ENCODE results near the gene RPS27.
"Not testable (repeated sequence)": the region's sequence is repeated elsewhere in the genome, so short reads cannot be mapped to it uniquely, and the experiment has no call there.

RPS27 gene

GRCh38 chr1:153973071-153973470 is 17.5 kb upstream of the RPS27 start:
- no peaks in the 10 kb centered on the region for H3K27me3 ChIP-seq (ENCODE audit: control insufficient read depth, insufficient read depth, low read length)
- no CpG with 5 or more reads among the region's 3 CpGs for WGBS (ENCODE audit: insufficient coverage, insufficient read length)

GRCh38 chr1:153973525-153973924 is 17.0 kb upstream of the RPS27 start:
- no peak overlapping the region for H3K4me3 ChIP-seq (ENCODE audit: low read length)
- H3K27me3 ChIP-seq (ENCODE audit: control insufficient read depth, insufficient read depth, low read length): no peaks in the 10 kb centered on the region
- 100% methylated on average over 2 of the region's 7 CpGs for WGBS (ENCODE audit: insufficient coverage, insufficient read length)
- no peak for DNase-seq (ENCODE audit: low read depth, low spot score)
- H3K27ac ChIP-seq (ENCODE audit: low read length): no peak overlapping the region
- no peaks in the 10 kb centered on the region for H3K4me1 ChIP-seq (ENCODE audit: control insufficient read depth, insufficient read depth, low read length)
- no peaks in the 10 kb centered on the region for H3K9me3 ChIP-seq (ENCODE audit: control insufficient read depth, insufficient read depth, low read length)
- peaks cover 10% of the 10 kb centered on the region; the same call in 1 of the 2 replicates for H3K36me3 ChIP-seq (ENCODE audit: control insufficient read depth, insufficient read depth, low read length)

More at GRCh38 chr1:153973071-153973470, 17.5 kb upstream of the RPS27 start:
- H3K36me3 ChIP-seq (ENCODE audit: control insufficient read depth, insufficient read depth, low read length): peaks cover 10% of the 10 kb centered on the region; the same call in 1 of the 2 replicates
- no peak overlapping the region for H3K4me3 ChIP-seq (ENCODE audit: low read length)
- no peaks in the 10 kb centered on the region for H3K4me1 ChIP-seq (ENCODE audit: control insufficient read depth, insufficient read depth, low read length)
- no peak overlapping the region for H3K27ac ChIP-seq (ENCODE audit: low read length)
- no peak for DNase-seq (ENCODE audit: low read depth, low spot score)
- H3K9me3 ChIP-seq (ENCODE audit: control insufficient read depth, insufficient read depth, low read length): no peaks in the 10 kb centered on the region

- Histone ChIP-seq H3K4me1 (ENCODE audit: control insufficient read depth, insufficient read depth, low read length) (no peaks in the 10 kb centered on the region), H3K36me3 (ENCODE audit: control insufficient read depth, insufficient read depth, low read length) (peaks cover 10% of the 10 kb centered on the region; the same call in 1 of the 2 replicates), H3K27ac (ENCODE audit: low read length) (no peak overlapping the region), H3K9me3 (ENCODE audit: control insufficient read depth, insufficient read depth, low read length) (no peaks in the 10 kb centered on the region), H3K27me3 (ENCODE audit: control insufficient read depth, insufficient read depth, low read length) (no peaks in the 10 kb centered on the region), H3K4me3 (ENCODE audit: low read length) (peak overlapping the region; percentile 98)
- no peak for DNase-seq (ENCODE audit: low read depth, low spot score)
- WGBS (ENCODE audit: insufficient coverage, insufficient read length): no CpG with 5 or more reads among the region's 16 CpGs
Observed at GRCh38 chr1:153976819-153977249, 13.7 kb upstream of the RPS27 start.

GRCh38 chr1:153977250-153978240 is 13.0 kb upstream of the RPS27 start, which contains the start of gene JTB:
JTB (minus strand) TSS chr1:153977674; CDS start chr1:153977252, 422 bp downstream.
- H3K4me1 ChIP-seq (ENCODE audit: control insufficient read depth, insufficient read depth, low read length): no peaks in the 10 kb centered on the region
- no peaks in the 10 kb centered on the region for H3K27me3 ChIP-seq (ENCODE audit: control insufficient read depth, insufficient read depth, low read length)
- peak within 1 kb of the TSS; percentile 98 for H3K4me3 ChIP-seq (ENCODE audit: low read length)
- no CpG with 5 or more reads among the region's 75 CpGs for WGBS (ENCODE audit: insufficient coverage, insufficient read length)
- H3K9me3 ChIP-seq (ENCODE audit: control insufficient read depth, insufficient read depth, low read length): no peaks in the 10 kb centered on the region
- peaks cover 17% of the 10 kb centered on the region; the same call in 1 of the 2 replicates for H3K36me3 ChIP-seq (ENCODE audit: control insufficient read depth, insufficient read depth, low read length)
- H3K27ac ChIP-seq (ENCODE audit: low read length): no peak within 1 kb of the TSS
- no peak for DNase-seq (ENCODE audit: low read depth, low spot score)

GRCh38 chr1:153978274-153978909 is 12.2 kb upstream of the RPS27 start:
- Histone ChIP-seq H3K27me3 (ENCODE audit: control insufficient read depth, insufficient read depth, low read length) (no peaks in the 10 kb centered on the region), H3K4me1 (ENCODE audit: control insufficient read depth, insufficient read depth, low read length) (no peaks in the 10 kb centered on the region), H3K9me3 (ENCODE audit: control insufficient read depth, insufficient read depth, low read length) (no peaks in the 10 kb centered on the region), H3K36me3 (ENCODE audit: control insufficient read depth, insufficient read depth, low read length) (peaks cover 21% of the 10 kb centered on the region; the same call in 1 of the 2 replicates), H3K4me3 (ENCODE audit: low read length) (peak overlapping the region; percentile 98; the same call in 1 of the 2 replicates), H3K27ac (ENCODE audit: low read length) (no peak overlapping the region)
- no peak for DNase-seq (ENCODE audit: low read depth, low spot score)
- WGBS (ENCODE audit: insufficient coverage, insufficient read length): no CpG with 5 or more reads among the region's 9 CpGs

- not testable (repeated sequence) for H3K4me3 ChIP-seq (ENCODE audit: low read length); H3K27ac ChIP-seq (ENCODE audit: low read length); H3K9me3 ChIP-seq (ENCODE audit: control insufficient read depth, insufficient read depth, low read length); DNase-seq (ENCODE audit: low read depth, low spot score); H3K4me1 ChIP-seq (ENCODE audit: control insufficient read depth, insufficient read depth, low read length); H3K27me3 ChIP-seq (ENCODE audit: control insufficient read depth, insufficient read depth, low read length)
- WGBS (ENCODE audit: insufficient coverage, insufficient read length): no CpG with 5 or more reads among the region's 12 CpGs
- peaks cover 18% of the 10 kb centered on the region; the same call in 1 of the 2 replicates for H3K36me3 ChIP-seq (ENCODE audit: control insufficient read depth, insufficient read depth, low read length)
Observed at GRCh38 chr1:153979091-153979490, 11.5 kb upstream of the RPS27 start.

GRCh38 chr1:153981735-153982134 is 8.8 kb upstream of the RPS27 start:
- no CpG with 5 or more reads among the region's 2 CpGs for WGBS (ENCODE audit: insufficient coverage, insufficient read length)
- not testable (repeated sequence) for H3K9me3 ChIP-seq (ENCODE audit: control insufficient read depth, insufficient read depth, low read length); H3K27ac ChIP-seq (ENCODE audit: low read length); H3K4me1 ChIP-seq (ENCODE audit: control insufficient read depth, insufficient read depth, low read length); DNase-seq (ENCODE audit: low read depth, low spot score); H3K27me3 ChIP-seq (ENCODE audit: control insufficient read depth, insufficient read depth, low read length); H3K4me3 ChIP-seq (ENCODE audit: low read length)
- peaks cover 14% of the 10 kb centered on the region; the same call in 1 of the 2 replicates for H3K36me3 ChIP-seq (ENCODE audit: control insufficient read depth, insufficient read depth, low read length)

- WGBS (ENCODE audit: insufficient coverage, insufficient read length): no CpG with 5 or more reads among the region's 6 CpGs
- H3K4me1 ChIP-seq (ENCODE audit: control insufficient read depth, insufficient read depth, low read length): peaks cover 1% of the 10 kb centered on the region; the same call in 1 of the 2 replicates
- H3K9me3 ChIP-seq (ENCODE audit: control insufficient read depth, insufficient read depth, low read length): no peaks in the 10 kb centered on the region
- no peak overlapping the region for H3K27ac ChIP-seq (ENCODE audit: low read length)
- no peak overlapping the region for H3K4me3 ChIP-seq (ENCODE audit: low read length)
- peaks cover 14% of the 10 kb centered on the region; the same call in 1 of the 2 replicates for H3K36me3 ChIP-seq (ENCODE audit: control insufficient read depth, insufficient read depth, low read length)
- H3K27me3 ChIP-seq (ENCODE audit: control insufficient read depth, insufficient read depth, low read length): no peaks in the 10 kb centered on the region
- no peak for DNase-seq (ENCODE audit: low read depth, low spot score)
Observed at GRCh38 chr1:153984123-153984894, 6.3 kb upstream of the RPS27 start.

GRCh38 chr1:153985341-153985912 is 5.1 kb upstream of the RPS27 start:
- H3K27ac ChIP-seq (ENCODE audit: low read length): no peak overlapping the region
- H3K27me3 ChIP-seq (ENCODE audit: control insufficient read depth, insufficient read depth, low read length): no peaks in the 10 kb centered on the region
- peak overlapping the region; percentile 49 for H3K4me3 ChIP-seq (ENCODE audit: low read length)
- DNase-seq (ENCODE audit: low read depth, low spot score): no peak
- WGBS (ENCODE audit: insufficient coverage, insufficient read length): no CpG with 5 or more reads among the region's 7 CpGs
- peaks cover 1% of the 10 kb centered on the region; the same call in 1 of the 2 replicates for H3K4me1 ChIP-seq (ENCODE audit: control insufficient read depth, insufficient read depth, low read length)
- peaks cover 14% of the 10 kb centered on the region; the same call in 1 of the 2 replicates for H3K36me3 ChIP-seq (ENCODE audit: control insufficient read depth, insufficient read depth, low read length)
- H3K9me3 ChIP-seq (ENCODE audit: control insufficient read depth, insufficient read depth, low read length): no peaks in the 10 kb centered on the region
